Stimulated activated CD4-positive, alpha-beta T cell treated with anti-CD3 and anti-CD28 coated beads, Interleukin-15, amount 100 ng/mL, for 24 hours (primary cell): ENCODE results near the gene MEX3A.
"Not testable (repeated sequence)": the region's sequence is repeated elsewhere in the genome, so short reads cannot be mapped to it uniquely, and the experiment has no call there.

Experiments
- DNase-seq: peaks from one replicate; pipeline ENCODE4 v3.0.0-alpha.2; 2020

Gene MEX3A

DNA sequence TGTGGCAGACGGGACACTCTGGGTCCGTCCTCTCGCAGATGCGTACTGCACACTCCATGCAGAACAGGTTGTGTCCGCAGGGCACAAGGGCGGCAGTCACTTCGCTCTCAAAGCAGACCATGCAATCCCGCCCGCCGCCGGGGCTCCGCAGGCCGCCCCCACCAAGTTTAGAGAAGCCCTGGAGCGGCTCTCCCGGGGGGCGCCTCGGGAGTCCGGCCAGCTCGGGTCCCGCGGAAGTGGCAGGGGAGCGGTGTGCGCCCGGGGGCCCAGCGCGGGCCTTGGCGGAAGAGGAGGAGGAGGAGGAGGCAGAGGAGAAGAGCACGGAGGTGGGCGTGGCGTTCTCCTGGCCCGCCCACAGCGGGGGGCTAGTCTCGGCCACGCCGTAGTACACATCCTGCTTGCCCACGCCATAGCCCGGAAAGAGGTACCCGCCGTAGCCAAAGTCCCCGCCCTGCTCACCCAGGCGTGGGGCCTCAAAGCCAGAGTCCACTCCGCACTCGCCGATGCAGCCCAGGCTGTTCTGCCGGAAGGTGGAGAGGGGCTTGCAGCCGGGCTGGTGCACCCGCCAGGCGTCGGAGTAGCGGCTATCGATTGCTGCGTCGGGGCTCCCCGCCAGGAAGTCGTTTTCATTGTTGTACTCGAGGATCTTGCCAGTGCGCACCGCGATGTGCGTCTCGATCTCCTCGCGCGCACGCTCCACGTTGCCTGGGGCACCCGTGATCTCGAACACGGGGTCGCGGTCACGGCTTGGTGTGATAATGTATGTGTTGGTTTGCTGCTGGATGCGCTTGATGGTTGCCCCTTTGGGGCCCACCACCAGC is 5.4 kb downstream of the MEX3A start:
- DNase-seq, result no peak

DNA sequence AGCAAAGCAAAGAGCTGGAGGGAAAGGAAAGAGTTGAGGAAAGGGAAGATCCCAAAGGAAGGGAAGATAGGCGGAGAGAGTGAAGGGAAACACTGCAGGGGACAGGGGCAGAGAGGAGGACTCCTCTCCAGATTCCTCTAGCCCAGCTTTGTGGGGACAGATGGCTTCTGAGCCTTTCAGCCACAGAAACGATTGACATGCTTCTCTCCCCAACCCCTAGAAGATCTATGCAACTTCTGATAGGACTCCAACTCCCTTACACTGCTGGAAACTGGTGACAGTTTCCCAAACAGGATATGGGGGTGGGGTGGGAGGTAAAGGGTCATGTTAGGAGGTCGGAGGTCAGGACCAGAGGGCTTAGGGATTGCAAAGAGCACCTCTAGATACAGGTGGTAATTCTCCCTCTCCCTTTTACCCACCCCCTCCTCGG is 6.5 kb downstream of the MEX3A start:
- no peak for DNase-seq

GRCh38 chr1:156075162-156075561 is 7.1 kb downstream of the MEX3A start:
- DNase-seq, result no peak

GRCh38 chr1:156074661-156075060 is 7.6 kb downstream of the MEX3A start:
- DNase-seq, result no peak

GRCh38 chr1:156073740-156074139 is 8.5 kb downstream of the MEX3A start:
- no peak for DNase-seq

GRCh38 chr1:156073110-156073687 is 9.1 kb downstream of the MEX3A start:
- DNase-seq, result no peak

DNA sequence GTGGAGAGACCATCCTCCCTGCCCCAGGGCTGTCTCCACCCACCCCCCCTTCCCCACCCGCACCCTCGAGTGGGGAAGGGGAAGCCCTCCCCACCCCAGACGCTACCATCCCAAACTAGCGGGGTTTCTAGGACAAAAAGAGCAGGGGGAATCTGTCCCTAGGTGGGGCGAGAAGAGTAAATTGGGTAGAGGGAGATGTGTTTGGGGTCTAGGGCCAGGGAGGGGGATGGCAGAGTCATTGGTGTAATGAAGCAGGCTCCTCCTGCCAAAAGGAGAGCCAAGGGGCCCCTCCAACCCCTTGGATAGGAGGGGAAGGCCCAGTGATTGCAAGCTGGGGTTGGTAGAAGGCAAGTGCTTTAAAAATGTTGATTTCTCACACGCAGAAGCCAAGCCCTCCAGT is 10.0 kb downstream of the MEX3A start:
- DNase-seq, result no peak

GRCh38 chr1:156071332-156071816 is 10.9 kb downstream of the MEX3A start:
- DNase-seq, result not testable (repeated sequence)

GRCh38 chr1:156070548-156070947 is 11.7 kb downstream of the MEX3A start:
- no peak for DNase-seq

- no peak for DNase-seq
Measured at GRCh38 chr1:156069490-156070455, 12.5 kb downstream of the MEX3A start.

DNA sequence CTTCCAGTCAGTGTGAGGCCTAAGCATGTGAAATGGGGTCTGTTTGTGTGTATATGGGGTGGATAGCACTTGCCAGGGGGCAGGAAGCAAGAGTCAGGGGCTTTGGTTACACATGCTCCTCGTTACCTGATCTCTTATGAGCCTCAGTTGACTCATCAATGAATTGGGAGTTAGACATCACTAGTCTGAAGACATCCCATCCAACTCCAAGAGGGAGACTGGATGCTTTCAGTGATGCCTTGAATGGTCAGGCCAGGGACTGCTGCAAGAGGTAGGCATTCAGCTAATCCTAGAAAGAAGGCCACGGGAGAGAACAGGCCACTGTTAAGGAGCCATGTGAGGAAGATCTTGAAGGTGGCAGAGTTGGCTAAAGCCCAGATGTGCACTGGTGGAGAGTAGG is 15.0 kb downstream of the MEX3A start:
- DNase-seq, result no peak

DNA sequence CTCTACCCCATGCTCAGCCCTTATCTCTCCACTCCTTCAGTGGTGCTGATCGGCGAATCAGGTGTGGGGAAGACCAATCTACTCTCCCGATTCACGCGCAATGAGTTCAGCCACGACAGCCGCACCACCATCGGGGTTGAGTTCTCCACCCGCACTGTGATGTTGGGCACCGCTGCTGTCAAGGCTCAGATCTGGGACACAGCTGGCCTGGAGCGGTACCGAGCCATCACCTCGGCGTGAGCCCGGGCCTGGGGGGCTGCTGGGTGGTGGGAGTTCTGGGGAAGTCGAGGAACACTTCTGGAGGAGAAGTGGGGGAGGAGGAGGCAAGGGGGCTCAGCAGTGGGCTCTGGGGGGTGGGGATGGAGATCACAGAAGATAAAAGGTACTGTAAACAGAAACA is 16.4 kb downstream of the MEX3A start:
- no peak for DNase-seq

- DNase-seq, result no peak
Measured at GRCh38 chr1:156065212-156065611, 17.1 kb downstream of the MEX3A start.

DNA sequence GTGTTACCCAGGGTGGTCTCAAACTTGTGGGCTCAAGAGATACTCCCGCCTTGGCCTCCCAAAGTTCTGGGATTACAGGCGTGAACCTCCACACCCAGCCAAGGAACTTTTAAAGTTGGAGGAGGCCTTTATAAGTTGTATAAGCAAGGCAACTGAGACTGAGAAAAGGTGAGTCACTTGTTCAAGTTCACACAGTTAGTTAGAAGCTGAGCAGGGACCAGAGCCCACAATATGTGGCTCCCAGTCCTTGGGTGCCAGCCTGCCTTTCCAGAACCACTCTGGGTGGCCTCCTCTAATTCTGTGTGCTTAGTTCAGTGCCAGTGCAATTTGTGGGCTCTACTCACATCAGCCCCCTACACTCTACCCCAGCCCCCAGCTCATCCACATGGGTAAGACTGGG is 17.6 kb downstream of the MEX3A start:
- no peak for DNase-seq

DNA sequence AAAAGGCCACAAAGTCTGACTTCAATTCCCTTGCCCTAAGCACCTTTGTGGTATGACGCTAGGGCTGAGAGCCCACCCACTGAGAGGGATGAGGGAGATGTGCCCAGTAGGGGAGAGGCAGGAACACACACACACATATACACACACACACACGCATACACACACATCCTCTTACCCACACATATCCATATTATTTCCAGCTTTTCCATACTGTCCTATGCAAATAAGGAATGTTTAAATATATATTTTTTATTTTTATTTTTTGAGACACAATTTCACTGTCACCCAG is 18.3 kb downstream of the MEX3A start:
- no peak for DNase-seq

- no peak for DNase-seq
Measured at GRCh38 chr1:156062189-156062588, 20.1 kb downstream of the MEX3A start.

DNA sequence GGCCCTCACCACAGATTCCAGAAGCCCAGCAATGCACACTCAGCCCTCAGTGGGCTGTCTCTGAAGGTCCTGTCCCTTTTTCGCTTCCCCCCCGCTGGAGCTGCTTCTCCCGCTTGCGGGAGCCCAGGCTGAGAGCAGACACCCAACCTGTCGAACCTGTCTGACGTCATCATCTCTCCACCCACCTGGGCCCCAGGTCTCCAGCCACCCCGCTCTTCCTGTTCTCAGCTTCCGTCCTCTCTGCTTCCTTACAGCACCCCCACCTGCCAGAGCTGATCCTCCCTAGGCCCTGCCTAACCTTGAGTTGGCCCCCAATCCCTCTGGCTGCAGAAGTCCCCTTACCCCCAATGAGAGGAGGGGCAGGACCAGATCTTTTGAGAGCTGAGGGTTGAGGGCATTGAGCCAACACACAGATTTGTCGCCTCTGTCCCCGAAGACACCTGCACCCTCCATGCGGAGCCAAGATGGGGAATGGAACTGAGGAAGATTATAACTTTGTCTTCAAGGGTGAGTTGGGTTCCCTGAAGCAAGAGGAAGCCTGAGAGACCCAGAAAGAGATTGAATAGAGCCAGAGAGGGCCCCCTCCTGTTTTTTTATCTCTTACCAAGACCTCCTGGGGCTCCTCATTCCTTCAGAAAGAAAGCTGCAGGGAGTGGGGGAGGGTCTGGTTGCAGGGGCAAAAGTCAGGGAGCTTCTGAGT is 21.2 kb downstream of the MEX3A start, which contains the start of gene RAB25:
TSS of gene RAB25 (plus strand) at position 224 of the 700 bp plus-strand sequence. CDS start at position 465, 241 bp downstream.
- no peak for DNase-seq

- no peak for DNase-seq
Measured at GRCh38 chr1:156056326-156056849, 25.9 kb downstream of the MEX3A start.

- DNase-seq, result no peak
Measured at GRCh38 chr1:156055281-156056048, 26.8 kb downstream of the MEX3A start.

DNA sequence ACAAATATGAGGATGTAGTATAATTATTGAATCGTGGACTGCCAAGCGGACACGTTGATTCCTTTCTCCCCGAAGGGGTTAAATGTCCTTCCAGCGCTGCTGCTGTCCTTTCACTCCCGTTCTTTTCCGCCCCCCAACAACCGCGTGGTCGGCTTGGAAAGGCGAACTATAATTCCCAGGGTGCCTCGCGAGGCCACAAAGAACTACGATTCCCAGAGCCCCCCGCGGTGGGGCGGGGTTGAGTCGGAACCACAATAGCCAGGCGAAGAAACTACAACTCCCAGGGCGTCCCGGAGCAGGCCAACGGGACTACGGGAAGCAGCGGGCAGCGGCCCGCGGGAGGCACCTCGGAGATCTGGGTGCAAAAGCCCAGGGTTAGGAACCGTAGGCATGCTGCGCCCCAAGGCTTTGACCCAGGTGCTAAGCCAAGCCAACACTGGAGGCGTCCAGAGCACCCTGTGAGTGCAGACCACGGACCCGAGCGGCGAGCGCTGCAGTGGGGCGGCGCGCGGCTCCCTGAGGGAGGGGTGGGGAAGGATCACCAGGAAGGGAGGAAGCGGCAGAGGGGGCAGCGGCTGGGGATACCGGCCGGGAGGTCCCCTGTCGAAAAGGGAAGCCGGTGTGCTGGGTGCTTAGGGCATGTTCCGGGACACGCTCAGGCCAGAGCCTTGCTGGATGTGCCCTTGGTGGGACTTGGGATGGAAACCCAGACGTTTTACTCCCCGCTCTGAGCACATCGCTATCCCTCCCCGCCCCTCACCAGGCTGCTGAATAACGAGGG is 27.6 kb downstream of the MEX3A start, which contains the start of gene LAMTOR2:
TSS of gene LAMTOR2 (plus strand) at position 283 of the 781 bp plus-strand sequence. CDS start at position 391, 108 bp downstream.
- DNase-seq, result peak; percentile 99
